HG03439 (cell line): ENCODE results near the gene COL23A1.

Experiments used
- ATAC-seq: cut with Tn5 transposase; IDR thresholded peaks from one replicate; pipeline ENCODE4 v1.9.1; 2021; ENCODE audit warnings: mild to moderate bottlenecking, moderate library complexity; ENCODE audit not compliant: unreplicated experiment

Gene COL23A1

DNA sequence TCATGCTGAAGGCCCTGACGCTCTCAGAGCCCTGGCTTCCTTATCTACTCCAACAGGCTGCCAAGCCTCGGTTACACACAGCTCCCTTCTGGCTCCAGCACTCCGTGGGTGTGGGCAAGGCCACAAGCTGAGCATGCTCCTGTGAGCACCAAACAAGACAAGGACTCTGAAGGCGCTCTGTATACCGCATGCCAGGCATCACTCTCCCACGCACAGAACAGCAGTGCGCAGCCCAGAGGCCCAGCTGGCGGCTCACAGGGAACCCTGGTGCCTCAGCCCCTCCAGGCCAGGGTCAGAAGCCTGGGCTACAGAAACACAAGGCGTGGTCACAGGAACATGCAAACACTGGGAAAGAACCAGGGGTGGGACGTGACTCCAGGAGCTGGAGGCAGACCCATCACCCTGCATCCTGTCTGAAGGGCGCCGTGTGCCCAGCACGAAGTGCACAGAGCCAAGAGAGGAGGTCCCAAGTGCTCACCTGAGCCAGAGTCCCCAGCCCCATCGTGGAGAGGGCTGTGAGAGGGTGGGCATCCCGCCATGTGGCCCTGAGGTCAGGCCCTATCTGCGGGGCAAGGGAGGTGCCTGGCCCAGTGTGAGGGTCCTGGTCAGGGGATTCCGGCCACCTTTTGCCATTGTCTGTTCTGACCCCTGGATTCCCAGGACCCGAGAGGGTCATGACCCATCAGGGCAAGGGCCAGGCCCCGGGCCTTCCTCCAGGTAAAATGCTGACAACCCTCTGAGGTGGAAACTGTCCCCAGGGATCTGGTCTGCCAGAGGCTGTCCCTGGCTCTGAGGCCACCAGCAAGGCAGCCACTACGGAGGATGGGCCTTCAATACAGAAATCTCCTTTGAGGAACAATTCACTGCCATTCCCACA is 54.7 kb downstream of the COL23A1 start:
- no peak for ATAC-seq

GRCh38 chr5:178533136-178533535 is 57.1 kb downstream of the COL23A1 start:
- no peak for ATAC-seq

GRCh38 chr5:178532666-178533065 is 57.5 kb downstream of the COL23A1 start:
- no peak for ATAC-seq

DNA sequence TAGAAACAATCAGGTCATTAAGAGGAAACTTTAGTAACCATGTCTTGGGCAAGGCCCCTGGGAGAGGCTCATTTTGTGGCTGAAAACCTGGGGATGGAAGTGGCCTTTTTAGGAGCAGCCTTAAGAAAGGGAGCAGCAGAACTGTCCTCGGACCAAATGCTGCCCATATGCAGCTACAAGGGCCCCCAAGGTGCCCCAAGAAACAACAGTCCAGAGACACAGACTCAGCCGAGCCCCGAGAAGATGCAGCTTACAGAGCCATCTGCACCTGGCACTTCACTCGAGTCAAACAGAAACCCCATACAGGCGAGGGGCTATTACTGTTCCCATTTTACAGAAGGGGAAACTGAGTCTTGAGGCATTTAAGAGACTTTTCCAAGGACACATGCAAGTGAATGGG is 58.0 kb downstream of the COL23A1 start:
- no peak for ATAC-seq

- ATAC-seq, result no peak
Measured at GRCh38 chr5:178531786-178532185, 58.4 kb downstream of the COL23A1 start.

GRCh38 chr5:178530526-178530925 is 59.7 kb downstream of the COL23A1 start:
- ATAC-seq, result no peak

DNA sequence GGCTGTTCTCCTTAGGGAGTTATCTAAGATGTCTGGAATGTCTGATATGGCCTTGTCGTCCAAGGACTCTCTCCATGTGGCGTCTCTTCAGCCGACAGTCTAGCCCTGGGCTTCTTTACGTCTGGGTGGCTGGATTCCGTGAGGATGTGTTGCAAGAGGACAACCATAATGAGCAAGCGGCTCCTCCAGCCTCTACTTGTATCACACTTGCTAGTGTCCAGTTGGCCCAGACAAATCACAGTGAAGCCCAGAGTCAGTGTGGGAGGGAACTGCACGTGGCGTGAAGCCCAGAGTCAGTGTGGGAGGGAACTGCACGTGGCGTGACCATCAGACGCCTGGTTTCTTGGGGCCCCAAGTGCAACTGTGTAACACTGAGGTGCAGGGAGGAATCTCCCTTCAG is 61.1 kb downstream of the COL23A1 start:
- ATAC-seq, result no peak

GRCh38 chr5:178527458-178528307 is 62.5 kb downstream of the COL23A1 start:
- no peak for ATAC-seq

DNA sequence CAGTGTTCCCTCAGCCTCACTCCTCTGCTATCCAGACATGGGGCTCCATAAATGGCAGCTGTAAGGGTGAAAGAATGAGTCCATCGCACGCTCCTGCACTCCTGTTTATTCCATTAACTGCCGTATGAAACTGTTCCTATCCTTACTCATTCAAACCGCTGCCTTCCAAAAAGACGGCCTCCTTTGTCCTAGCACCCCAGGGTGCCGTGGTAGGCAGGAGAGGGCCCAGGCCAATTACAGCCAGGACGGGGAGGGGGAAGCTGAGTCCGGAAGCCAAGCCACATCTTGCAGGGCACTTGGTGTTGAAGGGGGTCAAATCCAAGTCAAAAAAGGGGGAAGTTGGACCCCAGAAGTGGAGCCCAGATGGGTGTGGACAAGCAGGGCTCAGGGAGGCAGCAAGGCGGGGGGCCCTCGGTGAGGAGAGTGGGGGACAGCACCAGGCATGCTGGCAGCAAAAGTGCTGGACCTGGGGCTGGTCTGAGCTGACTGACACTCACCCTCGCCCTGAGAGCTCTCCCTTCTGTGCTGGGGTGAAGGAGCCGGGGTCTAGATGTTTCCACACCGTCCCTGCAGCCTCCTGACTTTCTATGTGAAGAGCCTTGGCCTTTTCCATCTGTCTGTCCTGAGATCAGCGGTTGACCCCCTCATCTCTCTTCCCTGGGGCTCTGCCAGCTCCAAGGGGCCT is 63.3 kb downstream of the COL23A1 start:
- no peak for ATAC-seq

GRCh38 chr5:178525906-178526732 is 64.1 kb downstream of the COL23A1 start:
- ATAC-seq, result no peak

- ATAC-seq, result no peak
Measured at GRCh38 chr5:178524093-178524882, 65.9 kb downstream of the COL23A1 start.

GRCh38 chr5:178522361-178522760 is 67.8 kb downstream of the COL23A1 start:
- no peak for ATAC-seq

GRCh38 chr5:178520851-178521250 is 69.3 kb downstream of the COL23A1 start:
- no peak for ATAC-seq

DNA sequence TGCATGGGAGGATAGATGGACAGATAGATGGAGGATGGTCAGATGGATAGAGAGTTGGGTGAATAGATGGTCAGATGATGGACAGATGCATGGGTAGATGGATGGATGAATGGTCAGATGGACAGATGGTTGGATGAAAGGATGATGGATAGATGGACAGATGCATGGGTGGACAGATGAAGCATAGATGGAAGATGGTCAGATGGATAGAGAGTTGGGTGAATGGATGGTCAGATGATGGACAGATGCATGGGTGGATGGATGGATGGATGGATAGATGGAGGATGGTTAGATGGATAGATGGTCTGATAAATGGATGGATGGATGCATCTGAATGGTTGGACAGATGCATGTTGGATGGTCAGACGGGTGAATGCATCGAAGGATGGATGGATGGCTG is 70.4 kb downstream of the COL23A1 start:
- ATAC-seq, result no peak

GRCh38 chr5:178519155-178519554 is 71.0 kb downstream of the COL23A1 start:
- no peak for ATAC-seq

DNA sequence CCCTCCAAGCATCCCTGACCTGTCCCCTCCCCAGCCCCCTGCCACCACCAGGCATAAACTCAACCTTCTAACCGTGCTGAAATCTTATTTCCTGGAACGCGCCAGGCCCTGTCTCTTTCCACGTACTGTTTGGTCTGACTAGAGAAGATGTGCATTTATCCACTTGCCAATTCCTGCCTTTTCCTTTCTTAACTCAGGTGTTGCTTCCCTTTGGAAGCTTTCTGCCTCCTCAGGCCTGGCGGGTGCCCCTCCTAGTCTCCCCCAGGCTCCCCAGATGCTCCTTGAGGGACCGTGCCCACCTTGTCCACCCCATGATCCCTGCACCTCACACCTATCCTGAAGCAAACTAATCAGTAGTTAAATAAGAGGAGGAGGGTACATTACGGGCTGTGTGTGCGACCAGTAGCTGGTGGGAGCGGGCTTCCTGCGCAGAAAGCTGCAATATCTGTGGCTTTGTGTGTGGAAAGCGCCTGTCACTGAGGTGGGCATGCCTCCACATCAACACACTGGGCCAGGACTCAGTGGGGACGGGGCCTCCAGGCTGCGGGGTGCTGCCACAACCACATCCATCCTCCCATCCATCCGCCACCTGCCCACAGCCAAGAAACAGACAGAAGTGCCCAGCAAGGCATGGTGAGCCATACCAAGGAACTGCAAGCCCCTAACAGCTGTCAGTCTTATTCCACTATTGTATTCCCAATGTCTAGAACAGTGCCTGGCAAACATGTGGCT is 73.5 kb downstream of the COL23A1 start:
- no peak for ATAC-seq

DNA sequence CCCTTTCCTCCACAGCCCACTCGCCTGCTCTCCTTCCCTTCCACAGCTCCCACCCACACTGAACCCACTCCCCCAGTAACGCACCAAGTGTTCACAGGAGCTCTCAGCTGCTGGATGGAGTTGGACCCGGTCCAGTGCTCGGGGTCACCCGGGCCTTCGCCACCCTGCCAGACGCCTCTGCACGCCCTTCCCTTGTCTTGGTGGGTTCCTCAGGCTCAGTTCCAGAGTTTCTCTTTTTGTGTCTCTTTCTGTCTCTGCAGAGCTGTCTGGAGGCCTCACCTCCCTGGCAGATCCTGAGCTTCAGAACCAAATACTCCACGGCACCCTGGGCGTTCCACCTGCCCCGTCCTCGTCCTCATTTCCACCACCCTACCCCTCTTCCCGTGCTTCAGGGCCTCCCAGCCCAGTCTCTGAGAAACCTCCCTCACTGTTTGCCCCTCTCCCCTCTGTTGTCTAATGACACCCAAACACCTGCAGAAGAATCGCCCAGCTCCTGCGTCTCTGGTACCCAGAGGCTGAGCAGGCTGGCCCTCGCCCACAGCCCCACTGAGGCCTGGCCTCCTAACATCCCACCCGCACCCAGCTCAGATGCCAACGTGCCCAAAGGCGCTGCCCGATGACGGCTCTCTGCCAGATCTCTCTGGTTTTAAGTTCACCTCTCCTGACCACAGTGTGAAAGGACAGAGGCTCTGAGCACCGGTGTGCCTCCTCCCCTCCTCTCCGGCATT is 74.3 kb downstream of the COL23A1 start:
- ATAC-seq, result no peak

GRCh38 chr5:178514851-178515418 is 75.3 kb downstream of the COL23A1 start:
- no peak for ATAC-seq
